Tongue (tissue), 2 donors: ENCODE results near the gene LY6G6C. TPM values are rescaled to one million over a fixed set of nuclear protein-coding genes. Genes with fewer than 3 reads are reported as not detected.
A peak's percentile ranks its signal among the peaks of the same experiment; 100 is the strongest.

ENCODE experiments used
- DNase-seq: peaks from one replicate; pipeline ENCODE4 v3.0.0-alpha.2; 2015
- total RNA-seq: library from RNA; depleted of rRNA; stranded (reverse); fragments of >200 nt; gene quantifications from one replicate; pipeline ENCODE4 v1.2.3, GENCODE V29; 2014

Gene LY6G6C
- total RNA-seq, result 1.1 TPM

GRCh38 chr6:31721351-31722020 is at the start of gene LY6G6C:
Gene LY6G6C (minus strand): TSS chr6:31721746. CDS start chr6:31721679, 67 bp downstream.
- no peak for DNase-seq

GRCh38 chr6:31770860-31771259 is 49.3 kb upstream of the LY6G6C start:
- no peak for DNase-seq

GRCh38 chr6:31769684-31770371 is 48.3 kb upstream of the LY6G6C start:
- DNase-seq, result peak; percentile 31

- no peak for DNase-seq
Observed at GRCh38 chr6:31768363-31769257, 47.1 kb upstream of the LY6G6C start.

GRCh38 chr6:31767096-31767645 is 45.6 kb upstream of the LY6G6C start:
- DNase-seq, result no peak

- no peak for DNase-seq
Observed at GRCh38 chr6:31765910-31766794, 44.6 kb upstream of the LY6G6C start.

GRCh38 chr6:31765559-31765909 is 44.0 kb upstream of the LY6G6C start:
- no peak for DNase-seq

- no peak for DNase-seq
Observed at GRCh38 chr6:31764198-31764597, 42.7 kb upstream of the LY6G6C start.

GRCh38 chr6:31763619-31763940 is 42.0 kb upstream of the LY6G6C start:
- peak; percentile 66 for DNase-seq

- DNase-seq, result no peak
Observed at GRCh38 chr6:31762878-31763618, 41.5 kb upstream of the LY6G6C start.

GRCh38 chr6:31762356-31762755 is 40.8 kb upstream of the LY6G6C start, which contains the start of gene SAPCD1:
Gene SAPCD1 (plus strand): TSS chr6:31762656. CDS start chr6:31763055, 399 bp downstream.
- DNase-seq, result no peak

- DNase-seq, result no peak
Observed at GRCh38 chr6:31761343-31761742, 39.8 kb upstream of the LY6G6C start.

- no peak for DNase-seq
Observed at GRCh38 chr6:31760790-31761189, 39.2 kb upstream of the LY6G6C start.

GRCh38 chr6:31758281-31758680 is 36.7 kb upstream of the LY6G6C start:
- DNase-seq, result no peak

GRCh38 chr6:31752739-31753319 is 31.3 kb upstream of the LY6G6C start:
- DNase-seq, result no peak

- DNase-seq, result no peak
Observed at GRCh38 chr6:31750411-31751022, 29.0 kb upstream of the LY6G6C start.

- no peak for DNase-seq
Observed at GRCh38 chr6:31749301-31750036, 27.9 kb upstream of the LY6G6C start.

GRCh38 chr6:31744422-31744821 is 22.9 kb upstream of the LY6G6C start:
- DNase-seq, result no peak

- no peak for DNase-seq
Observed at GRCh38 chr6:31742894-31743293, 21.3 kb upstream of the LY6G6C start.
